Liver (tissue), 9 donors: ENCODE results near the gene SAFB. TPM values are rescaled to one million over a fixed set of nuclear protein-coding genes. Genes with fewer than 3 reads are reported as not detected.

Experiments used
- DNase-seq: peaks from one replicate; pipeline ENCODE4 v3.0.0-alpha.2; 2017; ENCODE audit warnings: low spot score
- H3K27ac ChIP-seq, 2 donors: one replicate each; pipeline ENCODE4 v1.7.0; 2013; ENCODE audit warnings: inconsistent platforms in 2 of 2, low read length in 2 of 2, control low read depth in 1 of 2, low read depth in 1 of 2, mild to moderate bottlenecking in 1 of 2
- H3K27me3 ChIP-seq, 4 donors: one replicate each; pipeline versions ENCODE4 v1.6.1 to v1.7.0; 2013; ENCODE audit warnings: low read length in 3 of 4, inconsistent platforms in 1 of 4, mild to moderate bottlenecking in 1 of 4, moderate library complexity in 1 of 4; ENCODE audit not compliant: control insufficient read depth in 4 of 4, insufficient read depth in 4 of 4
- H3K36me3 ChIP-seq, 4 donors: one replicate each; pipeline versions ENCODE4 v1.6.1 to v1.7.0; 2013; ENCODE audit warnings: low read length in 3 of 4, mild to moderate bottlenecking in 3 of 4, low read depth in 1 of 4, moderate library complexity in 1 of 4; ENCODE audit not compliant: control insufficient read depth in 4 of 4, insufficient read depth in 3 of 4
- H3K4me1 ChIP-seq, 4 donors: one replicate each; pipeline versions ENCODE4 v1.6.1 to v1.7.0; 2013; ENCODE audit warnings: low read length in 3 of 4, mild to moderate bottlenecking in 3 of 4, moderate library complexity in 1 of 4; ENCODE audit not compliant: control insufficient read depth in 4 of 4, insufficient read depth in 4 of 4
- H3K4me3 ChIP-seq, 3 donors: one replicate each; pipeline versions ENCODE4 v1.6.1 to v1.7.0; 2013; ENCODE audit warnings: low read length in 3 of 3, control low read depth in 1 of 3, low read depth in 1 of 3, mild to moderate bottlenecking in 1 of 3
- H3K9ac ChIP-seq, 2 donors: one replicate each; pipeline ENCODE4 v1.7.0; 2013; ENCODE audit warnings: low read length in 2 of 2, mild to moderate bottlenecking in 2 of 2, moderate library complexity in 2 of 2, control low read depth in 1 of 2, low read depth in 1 of 2
- H3K9me3 ChIP-seq, 4 donors: one replicate each; pipeline versions ENCODE4 v1.6.1 to v1.7.0; 2013; ENCODE audit warnings: low read length in 3 of 4; ENCODE audit not compliant: control insufficient read depth in 4 of 4
- CTCF ChIP-seq: fragments of 150-350 bp; IDR thresholded peaks from 2 replicates; pipeline ENCODE4 v1.5.1; 2017; ENCODE audit warnings: improper control_type of control experiment, low read depth, low read length; ENCODE audit not compliant: missing input control
- EGR1 ChIP-seq, 2 donors: IDR thresholded peaks; 2 replicates each; pipeline ENCODE4 v1.6.1; 2016 to 2018; ENCODE audit warnings: antibody characterized with exemption in 2 of 2, low read depth in 2 of 2
- FOXA1 ChIP-seq: IDR thresholded peaks from 2 replicates; pipeline ENCODE4 v1.6.1; 2016; ENCODE audit warnings: antibody characterized with exemption
- FOXA2 ChIP-seq: IDR thresholded peaks from 2 replicates; pipeline ENCODE4 v1.6.1; 2016; ENCODE audit warnings: antibody characterized with exemption
- GABPA ChIP-seq, 2 donors: IDR thresholded peaks in 1 of 2; conservative IDR thresholded peaks in 1 of 2; 2 replicates each; pipeline ENCODE4 v1.6.1; 2016; ENCODE audit warnings: antibody characterized with exemption in 2 of 2, mild to moderate bottlenecking in 1 of 2, moderate library complexity in 1 of 2
- HNF4A ChIP-seq, 2 donors: conservative IDR thresholded peaks; 2 replicates each; pipeline ENCODE4 v1.6.1; 2016; ENCODE audit warnings: antibody characterized with exemption in 2 of 2, mild to moderate bottlenecking in 2 of 2
- HNF4G ChIP-seq: IDR thresholded peaks from 2 replicates; pipeline ENCODE4 v1.6.1; 2016; ENCODE audit warnings: antibody characterized with exemption
- JUND ChIP-seq, 2 donors: IDR thresholded peaks; 2 replicates each; pipeline ENCODE4 v1.6.1; 2016; ENCODE audit warnings: antibody characterized with exemption in 2 of 2
- MAX ChIP-seq: IDR thresholded peaks from 2 replicates; pipeline ENCODE4 v1.6.1; 2016; ENCODE audit warnings: antibody characterized with exemption
- RAD21 ChIP-seq, 2 donors: IDR thresholded peaks; 2 replicates each; pipeline ENCODE4 v1.6.1; 2016; ENCODE audit warnings: antibody characterized with exemption in 2 of 2, mild to moderate bottlenecking in 2 of 2
- RXRA ChIP-seq, 2 donors: IDR thresholded peaks; 2 replicates each; pipeline ENCODE4 v1.6.1; 2017 to 2018; ENCODE audit warnings: antibody characterized with exemption in 2 of 2, mild to moderate bottlenecking in 1 of 2
- SP1 ChIP-seq: IDR thresholded peaks from 2 replicates; pipeline ENCODE4 v1.6.1; 2018; ENCODE audit warnings: antibody characterized with exemption, mild to moderate bottlenecking
- TAF1 ChIP-seq: conservative IDR thresholded peaks from 2 replicates; pipeline ENCODE4 v1.6.1; 2016; ENCODE audit warnings: antibody characterized with exemption, mild to moderate bottlenecking
- YY1 ChIP-seq: IDR thresholded peaks from 2 replicates; pipeline ENCODE4 v1.6.1; 2016; ENCODE audit warnings: antibody characterized with exemption, mild to moderate bottlenecking
- ZBTB33 ChIP-seq: IDR thresholded peaks from 2 replicates; pipeline ENCODE4 v1.6.1; 2016; ENCODE audit warnings: antibody characterized with exemption
- WGBS: extraction: QIAGEN DNeasy Blood & Tissue Kit; methylation state at CpG from one replicate; pipeline ENCODE4 v1.1.7; 2013; 5-methylcytosine and 5-hydroxymethylcytosine counted together
- polyA plus RNA-seq, 2 donors: library from polyadenylated mRNA; stranded (reverse) in 1 of 2; unstranded in 1 of 2; fragments of 200-250 nt in 1 of 2; fragments of >200 nt in 1 of 2; fragmentation: Nextera tagmentation in 1 of 2; extraction: Ambion mirVana in 1 of 2; gene quantifications; one replicate each; pipeline versions ENCODE4 v1.2.1 to v1.2.3, GENCODE V29; 2013 to 2015
- total RNA-seq, 2 donors: library from RNA; depleted of rRNA; stranded (reverse); fragments of >200 nt; gene quantifications; one replicate each; pipeline ENCODE4 v1.2.3, GENCODE V29; 2014
- TF ChIP-seq, protein P1 (sequence below): IDR thresholded peaks from 2 replicates; pipeline ENCODE4 v1.6.1; 2016; ENCODE audit warnings: antibody characterized with exemption
- donor health status: healthy.
- donor health status: healthy.
- donor health status: healthy.
- donor health status: healthy.
- donor health status: healthy.

The SAFB gene
- total and polyA plus RNA-seq, 4 donors: 16.5 to 65.0 (median 38.5) TPM

DNA sequence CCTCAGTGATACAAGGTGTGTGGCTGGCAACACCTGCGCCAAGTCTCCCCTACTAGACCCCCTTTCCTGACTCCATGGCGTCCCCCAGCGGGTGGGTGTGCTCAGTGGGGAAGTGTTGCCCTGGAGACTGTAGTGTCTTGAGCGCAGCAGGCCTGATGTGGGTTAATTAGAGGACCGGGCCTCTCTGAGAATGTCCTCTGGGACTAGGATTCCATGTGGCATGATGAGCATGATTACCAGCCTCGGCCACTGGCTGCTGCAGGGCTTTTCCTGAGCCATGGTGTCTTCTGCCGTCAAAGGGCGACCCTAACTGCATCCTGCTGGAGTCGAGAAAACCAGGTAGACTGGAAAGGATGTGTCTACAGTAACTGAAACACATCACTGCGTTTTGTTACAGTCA is 29.4 kb downstream of the SAFB start:
- Histone ChIP-seq H3K9ac (no peak overlapping the region), H3K4me1 (peaks cover 1 to 13% (median 10%) of the 10 kb centered on the region in 4 donors), H3K9me3 (no peaks in the 10 kb centered on the region), H3K36me3 (peaks cover 18 to 62% (median 54%) of the 10 kb centered on the region in 4 donors), H3K27me3 (no peaks in the 10 kb centered on the region), H3K27ac (no peak overlapping the region), H3K4me3 (no peak overlapping the region)
- DNase-seq: no peak
- TF ChIP-seq CTCF (no peak), HNF4G (no peak), JUND (IDR thresholded peaks at IDR 0.05) (no peak), SP1 (no peak), EGR1 (IDR thresholded peaks at IDR 0.05; ENCODE audit: low read depth in 2 of 2) (no peak), ZBTB33 (no peak), HNF4A (conservative IDR thresholded peaks at IDR 0.05) (no peak), RAD21 (IDR thresholded peaks at IDR 0.05) (no peak)
- TF ChIP-seq, protein P1, sequence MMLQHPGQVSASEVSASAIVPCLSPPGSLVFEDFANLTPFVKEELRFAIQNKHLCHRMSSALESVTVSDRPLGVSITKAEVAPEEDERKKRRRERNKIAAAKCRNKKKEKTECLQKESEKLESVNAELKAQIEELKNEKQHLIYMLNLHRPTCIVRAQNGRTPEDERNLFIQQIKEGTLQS: no peak
- 95% methylated on average over 10 of the region's 10 CpGs for WGBS

GRCh38 chr19:5654931-5655330 is 32.0 kb downstream of the SAFB start:
- Histone ChIP-seq H3K36me3 (peaks cover 21 to 76% (median 59%) of the 10 kb centered on the region in 4 donors), H3K27ac (no peak overlapping the region), H3K9ac (no peak overlapping the region), H3K27me3 (no peaks in the 10 kb centered on the region), H3K4me1 (no peaks in the 10 kb centered on the region), H3K9me3 (no peaks in the 10 kb centered on the region), H3K4me3 (no peak overlapping the region)
- no peak for DNase-seq
- TF ChIP-seq RXRA (IDR thresholded peaks at IDR 0.05): no peak
- no peak for TF ChIP-seq HNF4A (conservative IDR thresholded peaks at IDR 0.05)
- TF ChIP-seq TAF1: no peak
- no peak for TF ChIP-seq YY1
- no peak for TF ChIP-seq ZBTB33
- no peak for TF ChIP-seq MAX
- no peak for TF ChIP-seq GABPA (IDR thresholded peaks at IDR 0.05 in 1 of 2, conservative IDR thresholded peaks at IDR 0.05 in 1 of 2)
- TF ChIP-seq, protein P1: no peak
- no peak for TF ChIP-seq FOXA2
- no peak for TF ChIP-seq FOXA1
- WGBS: 96% methylated on average over 5 of the region's 5 CpGs
